Activated T-helper 1 cell treated with anti-CD3 and anti-CD28 coated beads, Interleukin-2, amount 50 U/mL, for 16 hours (primary cell): Measurements from ENCODE around the gene ROCK2.
"Not testable (repeated sequence)": the region's sequence is repeated elsewhere in the genome, so short reads cannot be mapped to it uniquely, and the experiment has no call there.

Source experiments
- DNase-seq, 2 donors: peaks; one replicate each; pipeline ENCODE4 v3.0.0-alpha.2; 2020; ENCODE audit warnings: low read depth in 1 of 2, low spot score in 1 of 2

ROCK2 gene

DNA sequence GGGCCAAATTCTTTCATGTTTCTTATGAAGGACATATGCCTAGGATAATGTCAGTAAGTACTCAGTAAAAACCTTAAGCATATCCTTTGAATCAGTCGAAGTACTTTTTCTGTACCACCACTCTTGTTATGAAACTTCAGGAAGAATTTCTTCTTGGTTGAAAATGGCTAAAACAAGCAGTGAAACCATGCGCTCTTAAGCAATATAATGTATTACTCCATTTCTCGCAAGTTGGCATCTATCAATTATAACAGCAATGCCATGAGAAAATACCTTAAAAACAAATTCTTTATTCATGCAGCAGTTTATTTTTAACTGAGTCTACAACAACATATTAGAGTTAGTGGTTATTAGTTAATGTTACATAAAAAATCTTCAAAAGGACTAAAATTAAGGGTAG, 148.2 kb downstream of the ROCK2 start:
- DNase-seq, result no peak

DNA sequence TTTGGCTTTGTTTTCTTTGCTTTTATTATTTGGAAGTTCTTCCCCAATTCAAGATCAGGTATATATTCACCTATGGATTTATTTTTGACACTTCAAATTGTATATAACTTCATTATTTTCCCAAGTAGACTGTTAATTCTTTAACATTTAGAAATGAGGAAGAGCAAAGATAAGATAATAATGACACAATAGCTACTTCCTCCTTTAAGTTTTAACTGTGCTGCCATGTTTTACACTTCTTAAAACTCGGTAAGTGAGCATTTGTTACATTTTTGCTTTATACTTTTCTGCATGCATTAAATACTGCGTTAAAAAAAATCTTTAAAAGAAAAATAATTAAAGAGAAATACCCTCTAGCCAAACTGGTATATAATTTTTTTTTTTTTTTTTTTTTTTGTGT, 156.7 kb downstream of the ROCK2 start:
- DNase-seq, result no peak

DNA sequence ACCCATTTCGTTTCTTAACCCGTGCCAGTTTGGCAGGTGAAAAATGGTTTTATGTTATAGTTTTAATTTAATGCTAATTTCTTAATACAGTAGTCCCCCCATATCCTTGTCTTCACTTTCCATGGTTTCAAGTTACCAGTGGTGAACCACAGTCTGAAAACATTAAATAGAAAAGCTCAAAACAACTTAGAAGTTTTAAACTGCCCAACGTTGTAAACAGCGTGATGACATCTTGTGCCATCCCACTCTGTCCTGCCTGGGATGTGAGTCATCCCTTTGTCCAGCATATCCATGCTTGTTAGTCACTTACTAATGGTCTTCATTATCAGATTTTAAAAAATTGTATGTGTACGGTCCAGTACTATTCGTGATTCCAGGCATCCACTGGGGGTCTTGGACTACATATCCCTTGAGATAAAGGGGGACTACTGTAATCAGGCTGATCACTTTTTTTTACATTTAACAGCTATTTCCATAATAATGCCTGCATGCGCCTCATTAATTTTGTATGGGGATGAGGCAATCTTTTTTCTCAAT, 157.3 kb downstream of the ROCK2 start:
- DNase-seq, result no peak

- DNase-seq, result no peak
These were observed 158.3 kb downstream of the ROCK2 start for GRCh38 chr2:11186145-11186544.

GRCh38 chr2:11182951-11183350, 161.5 kb downstream of the ROCK2 start:
- no peak for DNase-seq

- no peak for DNase-seq
These were observed 163.8 kb downstream of the ROCK2 start for GRCh38 chr2:11180653-11181052.

DNA sequence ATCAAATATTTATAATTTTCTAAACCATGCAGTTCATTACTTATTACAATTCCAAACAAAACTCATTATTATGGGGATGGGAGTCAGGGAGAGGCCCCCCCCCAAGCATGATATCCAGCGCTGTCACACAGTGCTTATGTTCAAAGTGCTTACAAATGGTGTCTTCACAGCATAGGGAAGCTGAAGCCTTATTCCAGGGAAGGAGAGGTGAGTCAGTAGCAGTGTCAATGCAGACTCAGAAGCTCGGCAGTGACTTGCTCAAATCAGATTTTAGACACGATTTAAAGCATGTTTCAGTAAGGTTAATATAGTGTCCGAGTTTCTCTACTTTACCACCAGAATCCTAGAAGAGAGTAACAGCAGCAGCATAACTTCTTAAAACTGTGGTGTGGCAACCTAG, 164.5 kb downstream of the ROCK2 start:
- no peak for DNase-seq

DNA sequence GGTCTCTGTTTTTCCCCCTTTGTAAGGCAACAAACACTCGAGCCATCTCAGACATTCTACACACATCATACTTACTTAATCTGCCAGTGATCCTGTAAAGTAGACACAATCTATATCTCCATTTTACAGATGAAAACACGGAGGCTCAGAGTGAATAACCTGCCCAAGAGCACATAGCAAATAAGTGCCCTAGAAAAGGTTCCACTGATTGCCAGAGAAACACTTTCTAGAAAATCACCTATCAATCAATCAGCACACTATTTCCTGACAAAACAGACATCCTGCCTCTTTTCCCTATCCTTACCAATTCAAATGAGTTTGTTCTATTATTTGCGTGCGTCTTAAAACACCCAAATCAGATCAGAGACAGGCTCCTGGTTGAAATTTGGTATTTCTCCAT, 165.2 kb downstream of the ROCK2 start:
- no peak for DNase-seq

DNA sequence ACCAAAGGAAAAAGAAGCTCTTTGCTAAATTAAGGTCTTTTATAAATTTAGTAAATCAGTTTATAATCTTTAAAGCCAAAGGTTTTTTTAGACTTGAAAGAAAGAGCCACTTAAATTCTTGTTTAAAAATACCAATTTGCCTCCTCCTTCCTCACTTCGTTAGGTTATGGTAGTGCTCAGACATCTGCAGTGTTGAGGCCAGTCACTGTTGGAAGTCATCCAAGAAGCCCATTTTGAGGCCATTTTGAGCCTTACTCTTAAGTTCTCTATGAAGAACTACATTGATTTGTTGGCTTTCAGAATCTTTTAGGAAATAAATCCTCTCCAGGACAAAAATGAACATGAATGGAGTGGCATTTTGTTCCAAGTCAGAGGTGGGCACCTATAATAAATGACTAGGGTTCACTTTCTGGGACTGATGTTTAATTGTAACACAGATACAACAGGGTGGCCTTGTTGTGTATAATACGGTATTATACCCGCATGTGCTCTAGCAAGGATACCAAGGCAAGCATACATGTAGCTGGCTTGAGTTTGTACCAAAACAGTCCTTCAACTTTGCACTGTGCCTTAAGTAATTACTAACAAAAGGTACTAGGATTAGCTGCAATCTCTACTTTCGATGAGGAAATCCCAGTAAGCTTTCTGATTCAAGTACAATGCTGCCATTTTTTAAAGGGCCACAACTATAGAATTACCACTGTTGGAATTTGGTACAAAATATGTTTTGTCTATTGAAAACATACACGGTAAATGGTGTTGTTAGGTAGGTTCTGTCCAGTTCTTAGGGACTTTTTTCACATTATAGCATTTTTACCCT, 166.4 kb downstream of the ROCK2 start:
- no peak for DNase-seq

GRCh38 chr2:11175293-11175795, 169.1 kb downstream of the ROCK2 start:
- DNase-seq, result no peak

DNA sequence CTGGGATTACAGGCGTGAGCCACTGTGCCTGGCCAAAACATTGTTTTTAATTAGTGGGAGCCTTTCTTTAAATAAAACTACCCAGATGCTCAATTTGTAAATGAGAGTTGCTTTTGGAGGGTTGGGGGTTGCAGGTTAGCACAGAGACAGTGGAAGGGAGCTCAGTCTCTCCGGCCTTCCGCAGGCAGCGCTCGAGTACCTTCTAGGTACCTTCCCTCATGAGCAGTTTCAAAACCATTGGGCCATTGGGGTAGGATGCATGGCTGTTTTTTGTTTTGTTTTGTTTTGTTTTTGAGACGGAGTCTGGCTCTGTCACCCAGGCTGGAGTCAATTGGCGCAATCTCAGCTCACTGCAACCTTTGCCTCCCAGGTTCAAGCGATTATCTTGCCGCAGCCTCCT, 170.2 kb downstream of the ROCK2 start:
- no peak for DNase-seq

- DNase-seq, result no peak
These were observed 175.1 kb downstream of the ROCK2 start for GRCh38 chr2:11169333-11169732.

DNA sequence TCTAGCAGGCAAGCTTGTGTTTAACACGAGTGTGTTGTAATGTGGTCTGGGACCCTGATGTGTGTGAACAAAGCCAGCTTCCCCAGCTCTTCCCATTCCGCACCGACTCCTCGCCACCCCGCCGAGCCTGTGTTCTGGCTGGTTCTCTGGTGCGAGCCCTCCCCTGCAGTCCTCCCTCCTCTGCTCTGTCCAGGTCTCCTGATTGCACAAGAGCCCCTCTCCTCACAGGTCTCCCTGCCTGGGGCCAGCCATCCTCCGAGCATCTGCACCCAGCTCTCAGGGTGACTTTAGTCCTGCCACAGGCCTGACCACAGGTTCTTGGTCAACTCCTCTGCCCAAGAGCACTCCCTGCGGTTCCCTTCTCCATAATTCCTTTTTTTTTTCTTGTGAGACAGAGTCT, 175.9 kb downstream of the ROCK2 start:
- DNase-seq, result no peak

GRCh38 chr2:11166476-11166875, 178.0 kb downstream of the ROCK2 start:
- DNase-seq, result no peak

DNA sequence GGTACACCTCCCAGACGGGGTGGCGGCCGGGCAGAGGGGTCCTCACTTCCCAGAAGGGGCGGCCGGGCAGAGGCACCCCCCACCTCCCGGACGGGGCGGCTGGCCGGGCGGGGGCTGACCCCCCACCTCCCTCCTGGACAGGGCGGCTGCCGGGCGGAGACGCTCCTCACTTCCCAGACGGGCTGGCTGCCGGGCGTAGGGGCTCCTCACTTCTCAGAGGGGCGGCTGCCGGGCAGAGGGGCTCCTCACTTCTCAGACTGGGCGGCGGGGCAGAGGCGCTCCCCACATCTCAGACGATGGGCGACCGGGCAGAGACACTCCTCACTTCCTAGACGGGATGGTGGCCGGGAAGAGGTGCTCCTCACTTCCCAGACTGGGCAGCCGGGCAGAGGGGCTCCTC, 179.4 kb downstream of the ROCK2 start:
- DNase-seq, result not testable (repeated sequence)

DNA sequence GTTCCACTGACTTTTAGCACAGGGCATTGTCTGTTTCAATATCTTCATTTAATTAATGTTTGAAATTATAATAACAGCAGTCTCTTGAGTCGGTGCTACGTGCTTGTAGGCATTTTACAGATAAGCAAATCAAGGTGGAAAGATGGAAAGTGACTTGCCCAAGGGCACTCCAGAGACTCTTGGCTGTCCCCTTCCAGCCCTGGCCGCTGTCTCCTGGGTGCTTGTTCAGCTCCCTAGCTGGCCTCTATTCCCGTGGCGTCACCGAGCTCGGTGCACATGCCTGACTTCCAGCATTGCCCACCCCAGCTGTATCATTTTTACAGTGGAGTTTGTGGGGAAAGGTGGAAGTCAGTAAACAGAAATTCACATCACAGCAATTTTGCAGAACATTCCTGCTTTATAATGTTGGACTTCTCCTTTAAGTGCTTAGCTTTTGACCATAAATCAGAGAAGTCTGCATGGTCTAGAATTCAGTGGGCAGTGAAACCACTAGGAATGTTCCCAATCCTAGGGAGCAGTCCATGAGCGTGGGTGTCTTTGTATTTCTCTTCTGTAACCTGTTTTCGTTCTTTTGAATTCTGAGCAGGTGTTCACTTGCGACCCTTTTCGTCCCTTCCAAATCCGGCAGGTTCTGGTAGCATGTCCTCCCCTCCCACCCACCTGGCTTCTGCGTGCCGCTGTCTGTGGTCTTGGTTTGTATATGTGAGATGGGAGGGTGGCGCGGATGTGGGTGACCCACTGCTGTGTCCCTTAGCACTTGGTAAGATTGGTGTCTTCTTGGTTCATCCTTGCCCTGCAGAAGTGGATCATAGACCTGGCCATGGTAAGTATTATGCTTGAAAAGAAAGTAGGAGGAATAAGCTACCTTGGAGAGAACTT, 180.8 kb downstream of the ROCK2 start:
- no peak for DNase-seq

DNA sequence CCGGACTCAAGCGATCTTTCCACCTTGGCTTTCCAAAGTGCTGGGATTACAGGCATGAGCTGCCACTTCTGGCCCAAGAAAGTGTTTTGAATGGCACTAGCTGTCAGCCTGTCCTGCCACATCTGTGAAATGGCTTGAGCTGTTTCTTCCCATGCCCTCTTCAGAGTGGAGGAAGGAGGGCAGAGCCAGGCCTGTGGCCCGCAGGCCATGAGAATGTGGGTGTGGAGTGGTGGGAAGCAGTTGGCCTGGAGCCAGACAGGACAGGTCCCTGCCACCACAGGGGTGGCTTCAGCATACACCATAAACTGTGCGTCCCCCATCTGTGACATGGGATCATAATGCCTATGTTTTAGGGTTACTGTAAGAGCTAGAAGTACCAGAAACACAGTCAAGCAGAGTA, 182.7 kb downstream of the ROCK2 start:
- no peak for DNase-seq

DNA sequence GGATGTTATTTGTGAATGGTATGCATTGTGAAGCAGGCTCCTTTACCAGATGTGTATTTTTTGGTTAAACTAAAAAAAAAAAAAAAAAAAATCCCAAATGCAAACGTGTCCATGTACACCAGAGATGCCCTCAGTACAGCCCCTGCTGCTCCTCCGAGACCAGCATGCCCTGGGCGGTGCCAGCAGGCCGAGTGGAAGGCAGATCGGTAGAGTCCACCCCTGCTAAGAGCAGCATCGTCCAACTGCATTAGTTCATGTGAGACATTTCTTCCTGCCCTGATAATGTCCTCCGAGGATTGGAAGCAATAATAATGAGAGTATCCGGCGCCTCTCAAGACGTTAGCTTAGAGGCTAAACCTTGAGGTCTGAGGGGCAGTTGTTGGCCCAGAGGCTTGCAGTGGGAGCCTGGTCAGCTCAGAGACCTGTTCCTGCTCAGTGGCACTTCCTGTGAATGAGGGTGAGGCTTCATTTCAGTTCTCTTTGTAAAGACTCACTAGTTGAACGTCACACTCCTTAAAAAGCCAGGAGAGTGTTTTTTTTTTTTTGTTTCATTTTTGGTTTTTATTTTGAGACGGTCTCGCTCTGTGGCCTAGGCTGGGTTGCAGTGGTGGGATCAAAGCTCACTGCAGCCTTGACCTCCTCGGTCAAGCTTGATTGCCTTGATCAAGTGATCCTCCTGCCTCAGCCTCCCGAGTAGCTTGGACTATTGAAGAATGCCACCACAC, 183.5 kb downstream of the ROCK2 start:
- no peak for DNase-seq

GRCh38 chr2:11160256-11160655, 184.2 kb downstream of the ROCK2 start:
- DNase-seq, result no peak

DNA sequence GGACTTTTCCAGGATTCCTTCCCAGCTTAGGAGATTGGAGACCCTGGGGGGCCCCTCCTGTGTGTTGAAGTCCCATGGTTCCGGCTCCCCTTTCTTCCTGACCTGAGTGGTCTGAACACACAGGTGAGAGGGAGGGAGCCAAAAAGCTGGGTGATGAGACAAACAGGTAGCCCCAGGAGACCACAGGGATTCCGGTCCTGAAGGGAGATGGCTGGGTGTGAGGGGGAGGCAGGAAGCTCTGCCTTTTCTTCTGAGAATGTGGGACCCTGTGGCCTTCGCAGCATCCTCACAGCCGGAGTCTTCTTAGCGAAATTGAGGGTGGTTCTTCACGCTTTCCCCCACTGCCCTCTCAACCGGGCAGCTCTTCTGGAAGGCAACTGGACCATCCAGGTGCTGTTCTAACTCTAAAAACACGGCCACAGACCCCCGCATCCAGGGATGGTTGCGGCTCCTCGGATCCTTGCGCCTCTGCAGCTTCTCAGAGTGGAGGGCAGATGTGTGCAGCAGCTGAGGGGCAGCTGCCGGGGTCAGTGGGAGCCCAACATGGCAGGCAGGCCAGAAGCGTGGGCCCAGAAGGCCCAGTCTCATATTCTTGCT, 184.8 kb downstream of the ROCK2 start:
- no peak for DNase-seq
